Activated CD8-positive, alpha-beta T cell treated with anti-CD3 and anti-CD28 coated beads for 36 hours (primary cell): ENCODE data around the gene SUSD2. TPM values are rescaled to one million over a fixed set of nuclear protein-coding genes. Genes with fewer than 3 reads are reported as not detected.
"Not testable (repeated sequence)": the region's sequence is repeated elsewhere in the genome, so short reads cannot be mapped to it uniquely, and the experiment has no call there.

Experiments used
- ATAC-seq: fragments of 200-7000 bp; cut with Tn5 transposase; one replicate; pipeline ENCODE4 v1.10.0; 2021; ENCODE audit warnings: mild to moderate bottlenecking, moderate library complexity
- CTCF ChIA-PET: fragments of 350-600 bp; sonication (Branson Sonifier 250); formaldehyde crosslinking; loops from one replicate; lab custom pipeline; 2021; ENCODE audit warnings: antibody characterized with exemption; lab: Charles Lee
- POLR2A ChIA-PET: fragments of 350-600 bp; sonication (Branson Sonifier 250); formaldehyde crosslinking; loops from one replicate; lab custom pipeline; 2021; ENCODE audit warnings: antibody characterized with exemption; lab: Charles Lee
- DNase-seq: peaks from one replicate; pipeline ENCODE4 v3.0.0-alpha.2; 2020
- H3K27ac Mint-ChIP-seq: one replicate; pipeline ENCODE4 v1.8.0; 2021; ENCODE audit warnings: mild to moderate bottlenecking, mixed read lengths
- H3K27me3 Mint-ChIP-seq: one replicate; pipeline ENCODE4 v1.8.0; 2021; ENCODE audit warnings: mixed read lengths
- H3K36me3 Mint-ChIP-seq: one replicate; pipeline ENCODE4 v1.8.0; 2021; ENCODE audit warnings: low read depth, mixed read lengths
- H3K4me1 Mint-ChIP-seq: one replicate; pipeline ENCODE4 v1.8.0; 2021; ENCODE audit warnings: low read depth, mixed read lengths
- H3K4me3 Mint-ChIP-seq: one replicate; pipeline ENCODE4 v1.8.0; 2021; ENCODE audit warnings: mild to moderate bottlenecking, moderate library complexity, mixed read lengths
- H3K9me3 Mint-ChIP-seq: one replicate; pipeline ENCODE4 v1.8.0; 2021; ENCODE audit warnings: mixed read lengths
- intact Hi-C: fragments of 100-400 bp; cut with micrococcal nuclease; formaldehyde crosslinking; loops from one replicate; pipeline ENCODE4 v1.10.0; 2022
- total RNA-seq, 2 experiments: library from RNA; stranded (reverse); gene quantifications; one replicate each; pipeline ENCODE4 v1.2.3, GENCODE V29; 2021
- TF ChIP-seq, protein P1 (sequence below): fragments of 200-600 bp; IDR thresholded peaks from one replicate; pipeline ENCODE4 v1.8.0; 2022; ENCODE audit warnings: antibody characterized with exemption, mild to moderate bottlenecking

The SUSD2 gene
- total RNA-seq, 2 experiments from 2014 or later, result 0.65 to 0.95 TPM

DNA sequence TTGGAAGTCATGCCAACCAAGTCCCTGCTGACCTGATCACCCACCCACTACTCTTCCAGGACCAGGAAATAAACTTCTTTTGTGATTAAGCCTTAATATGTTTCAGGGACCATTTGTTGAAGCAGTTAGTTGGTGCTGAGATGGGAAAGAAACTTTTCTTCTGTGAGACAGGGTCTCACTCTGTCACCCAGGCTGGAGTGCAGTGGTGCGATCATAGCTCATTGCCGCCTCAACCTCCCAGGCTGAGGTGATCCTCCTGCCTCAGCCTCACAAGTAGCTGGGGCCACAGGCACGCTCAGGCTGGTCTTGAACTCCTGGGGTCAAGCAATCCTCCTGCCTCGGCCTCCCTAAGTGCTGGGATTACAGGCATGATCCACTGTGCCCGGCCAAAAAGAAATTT lies 10.6 kb downstream of the SUSD2 start:
- no peak for ATAC-seq
- Mint-ChIP-seq H3K4me3 (no peak overlapping the region), H3K4me1 (no peaks in the 10 kb centered on the region), H3K27me3 (no peaks in the 10 kb centered on the region), H3K36me3 (no peaks in the 10 kb centered on the region), H3K27ac (no peak overlapping the region), H3K9me3 (no peaks in the 10 kb centered on the region)
- POLR2A ChIA-PET, result no interaction called here
- CTCF ChIA-PET, result no interaction called here
- intact Hi-C loops, result no loop called here
- TF ChIP-seq, protein P1, sequence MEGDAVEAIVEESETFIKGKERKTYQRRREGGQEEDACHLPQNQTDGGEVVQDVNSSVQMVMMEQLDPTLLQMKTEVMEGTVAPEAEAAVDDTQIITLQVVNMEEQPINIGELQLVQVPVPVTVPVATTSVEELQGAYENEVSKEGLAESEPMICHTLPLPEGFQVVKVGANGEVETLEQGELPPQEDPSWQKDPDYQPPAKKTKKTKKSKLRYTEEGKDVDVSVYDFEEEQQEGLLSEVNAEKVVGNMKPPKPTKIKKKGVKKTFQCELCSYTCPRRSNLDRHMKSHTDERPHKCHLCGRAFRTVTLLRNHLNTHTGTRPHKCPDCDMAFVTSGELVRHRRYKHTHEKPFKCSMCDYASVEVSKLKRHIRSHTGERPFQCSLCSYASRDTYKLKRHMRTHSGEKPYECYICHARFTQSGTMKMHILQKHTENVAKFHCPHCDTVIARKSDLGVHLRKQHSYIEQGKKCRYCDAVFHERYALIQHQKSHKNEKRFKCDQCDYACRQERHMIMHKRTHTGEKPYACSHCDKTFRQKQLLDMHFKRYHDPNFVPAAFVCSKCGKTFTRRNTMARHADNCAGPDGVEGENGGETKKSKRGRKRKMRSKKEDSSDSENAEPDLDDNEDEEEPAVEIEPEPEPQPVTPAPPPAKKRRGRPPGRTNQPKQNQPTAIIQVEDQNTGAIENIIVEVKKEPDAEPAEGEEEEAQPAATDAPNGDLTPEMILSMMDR, result no peak
- no peak for DNase-seq

DNA sequence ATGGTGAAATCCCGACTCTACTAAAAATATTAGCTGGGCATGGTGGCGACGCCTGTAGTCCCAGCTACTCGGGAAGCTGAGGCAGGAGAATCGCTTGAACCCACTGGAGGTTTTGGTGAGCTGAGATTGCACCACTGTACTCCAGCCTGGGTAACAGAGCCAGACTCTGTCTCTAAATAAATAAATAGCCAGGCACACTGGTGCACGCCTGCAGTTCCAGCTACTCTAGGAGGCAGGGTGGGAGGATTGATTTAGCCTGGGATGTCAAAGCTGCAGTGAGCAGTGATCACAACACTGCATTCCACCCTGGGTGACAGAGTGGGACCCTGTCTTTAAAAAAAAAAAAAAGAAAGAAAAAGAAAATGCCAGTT lies 17.4 kb downstream of the SUSD2 start:
- Mint-ChIP-seq H3K27me3 (no peaks in the 10 kb centered on the region), H3K4me3 (no peak overlapping the region), H3K4me1 (peaks cover 7% of the 10 kb centered on the region), H3K9me3 (no peaks in the 10 kb centered on the region), H3K27ac (no peak overlapping the region), H3K36me3 (no peaks in the 10 kb centered on the region)
- CTCF ChIA-PET, result interaction anchor here (0.9 to 2.3 kb wide), 3 partner anchors 32 to 49 kb away, joined by 3 to 8 read pairs (median 4); no protein-coding TSS in a partner anchor
- POLR2A ChIA-PET, result interaction anchor here (0.8 kb wide), 1 partner anchor 72 kb away, joined by 3 read pairs; the partner anchor contains the start of gene SPECC1L
- intact Hi-C loops, result no loop called here
- ATAC-seq (no peak), DNase-seq (no peak)
- TF ChIP-seq, protein P1, result no peak

DNA sequence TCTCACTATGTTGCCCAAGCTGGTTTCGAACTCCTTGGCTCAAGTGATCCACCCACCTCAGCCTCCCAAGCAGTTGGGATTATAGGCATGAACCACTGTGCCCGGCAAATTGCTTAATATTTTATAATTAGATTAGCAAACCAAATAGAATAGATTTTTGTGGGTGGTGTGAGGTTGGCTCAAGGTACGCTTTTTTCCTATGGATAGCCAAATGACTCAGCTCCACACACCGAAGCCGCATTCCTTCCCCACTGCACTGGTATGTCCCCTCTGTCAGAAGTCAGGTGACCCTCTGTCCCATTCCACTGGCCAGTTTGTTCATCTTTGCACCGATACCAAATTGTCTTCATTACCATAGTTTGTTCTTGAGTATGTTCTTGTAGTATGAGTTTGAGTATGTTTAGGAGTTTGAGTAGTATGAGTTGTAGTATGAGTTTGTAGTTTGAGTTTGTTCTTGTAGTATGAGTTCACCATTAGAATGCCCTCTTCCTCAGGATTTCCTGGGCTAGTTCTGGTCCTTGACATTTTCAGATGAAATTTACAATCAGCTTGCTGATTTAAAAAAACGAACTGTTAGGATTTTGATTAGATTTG lies 19.4 kb downstream of the SUSD2 start:
- Mint-ChIP-seq H3K4me3 (no peak overlapping the region), H3K27ac (no peak overlapping the region), H3K4me1 (peaks cover 7% of the 10 kb centered on the region), H3K9me3 (no peaks in the 10 kb centered on the region), H3K27me3 (no peaks in the 10 kb centered on the region), H3K36me3 (no peaks in the 10 kb centered on the region)
- ChIA-PET CTCF (interaction anchor here (1.7 to 2.7 kb wide), 2 partner anchors 10 to 30 kb away, joined by 6 to 7 read pairs; no protein-coding TSS in a partner anchor), POLR2A (interaction anchor here (2.1 kb wide), 1 partner anchor 10 kb away, joined by 5 read pairs; no protein-coding TSS in a partner anchor)
- TF ChIP-seq, protein P1, result no peak
- ATAC-seq (no peak), DNase-seq (no peak)
- intact Hi-C loops, result no loop called here

DNA sequence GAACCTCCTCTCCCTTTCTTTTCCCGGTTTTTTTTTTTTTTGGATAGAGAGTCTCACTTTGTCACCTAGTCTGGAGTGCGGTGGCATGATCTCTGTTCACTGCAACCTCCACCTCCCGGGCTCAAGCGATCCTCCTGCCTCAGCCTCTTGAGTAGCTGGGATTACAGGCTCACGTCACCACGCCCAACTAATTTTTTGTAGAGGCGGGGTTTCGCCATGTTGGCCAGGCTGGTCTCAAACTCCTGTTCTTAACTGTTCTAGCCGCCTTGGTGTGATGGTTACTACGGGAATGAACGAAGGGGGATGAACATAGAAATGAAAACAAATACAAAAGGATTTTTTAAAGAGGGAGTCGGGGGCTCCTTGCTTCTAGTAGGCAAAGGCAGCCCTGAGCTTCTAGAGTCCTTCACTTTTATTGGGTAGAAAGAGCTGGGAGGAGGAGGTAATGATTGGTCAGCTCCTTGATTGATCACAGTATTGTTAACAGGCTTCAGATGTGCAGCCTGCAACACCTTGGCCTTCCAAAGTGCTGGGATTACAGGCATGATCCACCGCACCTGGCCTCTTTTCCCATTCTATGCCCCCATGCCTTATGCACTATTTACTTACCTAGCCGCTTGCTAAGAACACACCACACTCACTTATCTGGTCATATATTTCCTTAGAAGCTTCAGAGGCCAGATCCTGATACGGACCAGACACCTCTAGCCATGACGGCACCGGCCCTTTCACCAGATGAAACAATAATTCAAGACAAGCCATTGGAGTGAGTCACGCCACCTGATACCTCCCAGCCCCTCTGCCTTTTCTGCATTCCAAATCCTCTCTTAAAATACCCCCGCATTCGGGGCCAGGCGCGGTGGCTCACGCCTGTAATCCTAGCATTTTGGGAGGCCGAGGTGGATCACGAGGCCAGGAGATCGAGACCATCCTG lies 20.7 kb downstream of the SUSD2 start:
- Mint-ChIP-seq H3K4me1 (peaks cover 12% of the 10 kb centered on the region), H3K4me3 (no peak overlapping the region), H3K9me3 (no peaks in the 10 kb centered on the region), H3K27me3 (no peaks in the 10 kb centered on the region), H3K27ac (no peak overlapping the region), H3K36me3 (no peaks in the 10 kb centered on the region)
- ATAC-seq (no peak), DNase-seq (no peak)
- TF ChIP-seq, protein P1, result no peak
- CTCF ChIA-PET, result interaction anchor here (2.7 kb wide), 1 partner anchor 12 kb away, joined by 6 read pairs; no protein-coding TSS in a partner anchor
- POLR2A ChIA-PET, result interaction anchor here (2.1 kb wide), 1 partner anchor 11 kb away, joined by 5 read pairs; no protein-coding TSS in a partner anchor
- intact Hi-C loops, result no loop called here

DNA sequence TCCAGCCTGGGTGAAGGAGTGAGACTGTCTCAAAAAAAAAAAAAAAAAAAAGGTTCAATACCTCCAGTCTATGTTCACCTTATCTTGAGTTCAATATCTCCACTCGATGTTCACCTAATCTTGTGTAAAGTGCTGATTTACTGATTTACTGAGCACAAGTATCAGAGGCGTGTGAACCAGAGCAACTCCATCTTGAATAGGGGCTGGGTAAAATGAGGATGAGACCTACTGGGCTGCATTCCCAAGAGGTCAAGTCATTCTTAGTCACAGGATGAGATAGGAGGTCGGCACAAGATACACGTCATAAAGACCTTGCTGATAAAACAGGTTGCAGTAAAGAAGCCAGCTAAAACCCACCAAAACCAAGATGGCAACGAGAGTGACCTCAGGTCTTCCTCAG lies 22.6 kb downstream of the SUSD2 start:
- ATAC-seq, DNase-seq, H3K9me3 Mint-ChIP-seq, H3K27ac Mint-ChIP-seq, H3K27me3 Mint-ChIP-seq, POLR2A ChIA-PET, H3K4me3 Mint-ChIP-seq, CTCF ChIA-PET, H3K36me3 Mint-ChIP-seq, intact Hi-C loops: not testable (repeated sequence)
- H3K4me1 Mint-ChIP-seq, result peaks cover 19% of the 10 kb centered on the region
